Loucy (cell line): ENCODE data around the gene EFCAB5.

ENCODE experiments used
- EZH2phosphoT487 ChIP-seq: fragments of 200-600 bp; IDR thresholded peaks from 2 replicates; pipeline ENCODE4 v1.6.1; 2018; ENCODE audit warnings: antibody characterized with exemption, mild to moderate bottlenecking, moderate library complexity, borderline replicate concordance
- TF ChIP-seq, protein P1 (sequence below): fragments of 200-600 bp; sonication (generic); conservative IDR thresholded peaks from 2 replicates; pipeline ENCODE4 v1.5.1; 2014; ENCODE audit warnings: mild to moderate bottlenecking, antibody characterized with exemption, low read length

DNA sequence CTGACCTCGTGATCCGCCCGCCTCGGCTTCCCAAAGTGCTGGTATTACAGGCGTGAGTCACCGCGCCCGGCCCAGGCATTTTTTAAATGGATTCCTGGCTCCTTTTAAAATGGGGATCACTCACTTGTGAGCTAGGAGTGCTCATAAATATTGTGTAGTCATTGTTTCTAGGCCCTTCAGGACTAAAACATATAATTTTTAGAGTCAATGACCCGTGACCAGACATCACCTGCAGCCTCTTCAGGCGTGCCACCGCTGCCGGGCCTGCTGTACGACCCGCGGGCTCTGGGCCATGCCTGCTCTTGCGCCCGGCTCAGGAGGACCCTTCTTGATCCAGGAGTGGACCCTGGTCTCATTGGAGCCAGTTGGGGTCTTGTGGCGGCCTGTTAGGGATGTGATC is 30.8 kb downstream of the EFCAB5 start:
- TF ChIP-seq, protein P1, sequence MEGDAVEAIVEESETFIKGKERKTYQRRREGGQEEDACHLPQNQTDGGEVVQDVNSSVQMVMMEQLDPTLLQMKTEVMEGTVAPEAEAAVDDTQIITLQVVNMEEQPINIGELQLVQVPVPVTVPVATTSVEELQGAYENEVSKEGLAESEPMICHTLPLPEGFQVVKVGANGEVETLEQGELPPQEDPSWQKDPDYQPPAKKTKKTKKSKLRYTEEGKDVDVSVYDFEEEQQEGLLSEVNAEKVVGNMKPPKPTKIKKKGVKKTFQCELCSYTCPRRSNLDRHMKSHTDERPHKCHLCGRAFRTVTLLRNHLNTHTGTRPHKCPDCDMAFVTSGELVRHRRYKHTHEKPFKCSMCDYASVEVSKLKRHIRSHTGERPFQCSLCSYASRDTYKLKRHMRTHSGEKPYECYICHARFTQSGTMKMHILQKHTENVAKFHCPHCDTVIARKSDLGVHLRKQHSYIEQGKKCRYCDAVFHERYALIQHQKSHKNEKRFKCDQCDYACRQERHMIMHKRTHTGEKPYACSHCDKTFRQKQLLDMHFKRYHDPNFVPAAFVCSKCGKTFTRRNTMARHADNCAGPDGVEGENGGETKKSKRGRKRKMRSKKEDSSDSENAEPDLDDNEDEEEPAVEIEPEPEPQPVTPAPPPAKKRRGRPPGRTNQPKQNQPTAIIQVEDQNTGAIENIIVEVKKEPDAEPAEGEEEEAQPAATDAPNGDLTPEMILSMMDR = no peak
- TF ChIP-seq EZH2phosphoT487 = no peak
